GM18505 (cell line): ENCODE results near the gene KTN1.

Source experiments
- ATAC-seq: cut with Tn5 transposase; IDR thresholded peaks from one replicate; pipeline ENCODE4 v1.9.1; 2021; ENCODE audit not compliant: unreplicated experiment
- POLR2A ChIP-seq: IDR thresholded peaks from 4 replicates; pipeline ENCODE4 v1.6.1; 2011; ENCODE audit warnings: borderline replicate concordance; ENCODE audit not compliant: insufficient read depth, insufficient read length; ENCODE audit errors: extremely low read depth

Gene KTN1

DNA sequence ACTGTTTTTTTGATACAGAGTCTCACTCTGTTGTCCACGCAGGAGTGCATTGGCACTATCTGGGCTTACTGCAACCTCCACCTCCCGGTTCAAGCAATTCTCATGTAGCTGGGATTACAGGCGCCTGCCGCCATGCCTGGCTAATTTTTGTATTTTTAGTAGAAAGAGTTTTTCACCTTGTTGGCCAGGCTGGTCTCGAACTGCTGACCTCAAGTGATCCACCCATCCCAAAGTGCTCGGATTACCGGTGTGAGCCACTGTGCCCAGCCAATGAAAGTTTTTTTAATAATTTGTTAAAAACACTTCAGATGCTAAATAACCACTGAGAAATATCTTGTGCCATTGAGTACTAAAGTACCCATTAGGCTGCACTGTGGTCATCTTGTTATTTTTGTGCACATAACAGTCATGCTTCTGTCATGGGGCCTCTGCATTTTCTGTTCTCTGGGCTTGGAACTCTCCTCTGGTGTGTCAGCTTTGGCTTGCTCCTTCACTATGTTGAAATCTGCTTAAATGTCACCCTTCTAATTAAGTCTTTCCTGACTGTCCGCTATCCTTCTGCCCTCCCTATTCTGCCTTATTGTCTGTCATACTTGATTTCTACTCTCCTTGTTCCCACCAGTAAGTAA, 105.1 kb downstream of the KTN1 start:
- no peak for ATAC-seq
- no peak for TF ChIP-seq POLR2A

DNA sequence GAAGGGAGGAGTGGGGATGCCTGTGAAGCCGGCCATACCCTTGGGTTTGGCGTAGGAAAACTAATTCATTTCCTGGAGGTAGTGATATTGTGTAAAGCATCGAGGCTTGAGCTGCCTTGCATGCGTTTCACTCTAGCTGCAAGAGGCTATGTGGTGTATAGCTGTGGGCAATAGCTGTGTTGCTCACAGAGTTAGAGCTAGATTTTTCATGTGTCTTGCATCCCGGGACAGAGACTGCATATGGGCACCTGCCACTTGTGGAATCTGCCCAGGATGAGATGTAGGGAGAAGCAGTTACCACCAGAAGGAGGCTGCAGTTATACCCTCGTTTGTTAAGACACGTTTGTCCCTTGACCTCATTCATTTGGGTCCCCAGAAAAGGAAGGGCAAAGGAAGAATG, 106.7 kb downstream of the KTN1 start:
- TF ChIP-seq POLR2A, result no peak
- no peak for ATAC-seq

DNA sequence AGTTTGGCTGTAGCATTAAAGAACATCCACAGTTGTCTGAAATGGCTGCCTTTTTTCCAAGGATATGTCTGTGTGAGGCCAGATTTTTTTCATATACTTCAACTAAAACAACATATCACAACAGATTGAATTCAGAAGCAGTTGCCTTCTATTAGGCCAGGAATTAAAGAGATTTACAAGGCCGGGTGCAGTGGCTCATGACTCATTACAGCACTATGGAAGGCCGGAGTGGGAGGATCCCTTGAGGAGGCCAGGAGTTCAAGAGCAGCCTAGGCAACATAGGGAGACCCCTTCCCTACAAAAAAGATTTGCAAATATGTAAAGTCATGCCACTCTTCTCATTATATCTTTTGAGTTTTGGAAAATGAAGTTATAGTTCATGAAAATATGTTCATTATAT, 108.6 kb downstream of the KTN1 start:
- no peak for ATAC-seq
- TF ChIP-seq POLR2A, result no peak

DNA sequence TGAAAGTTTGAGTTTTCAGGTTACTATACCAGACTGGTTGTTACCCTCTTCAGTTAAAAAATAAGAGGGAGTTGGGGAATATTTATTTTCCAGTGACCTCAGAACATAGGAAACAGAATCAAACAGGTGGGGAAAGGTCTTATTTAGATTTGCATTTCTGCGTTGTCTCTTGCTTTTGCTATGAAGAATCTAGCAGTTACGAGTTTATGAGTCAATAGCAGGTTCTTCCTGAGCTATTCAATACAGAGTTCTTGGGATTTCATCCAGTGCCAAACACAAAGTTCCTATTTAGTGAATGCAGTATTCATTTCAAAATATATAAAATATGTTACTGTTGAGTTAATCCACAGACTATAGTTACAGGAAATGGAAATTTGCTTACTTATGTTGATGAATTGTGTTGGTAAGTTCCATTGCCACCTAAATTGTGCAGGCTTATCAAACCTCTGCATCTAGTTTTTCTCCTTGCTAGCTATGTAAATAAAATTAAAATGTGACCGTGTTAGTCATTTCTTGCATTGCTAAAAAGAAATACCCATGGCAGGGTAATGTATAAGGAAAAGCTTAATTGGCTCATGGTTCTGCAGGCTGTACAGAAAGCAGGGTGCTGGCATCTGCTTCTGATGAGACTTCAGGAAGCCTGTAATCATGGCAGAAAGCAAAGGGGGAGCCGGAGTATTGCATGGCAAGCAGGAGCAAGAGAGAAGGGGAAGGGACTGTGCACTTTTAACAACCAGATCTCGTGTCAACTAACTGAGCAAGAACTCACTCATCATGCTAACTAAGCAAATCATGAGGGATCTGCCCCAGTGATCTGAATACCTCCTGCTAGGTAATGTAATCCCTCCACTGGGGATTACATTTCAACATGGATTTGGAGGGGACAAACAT, 110.2 kb downstream of the KTN1 start:
- no peak for ATAC-seq
- TF ChIP-seq POLR2A, result no peak

DNA sequence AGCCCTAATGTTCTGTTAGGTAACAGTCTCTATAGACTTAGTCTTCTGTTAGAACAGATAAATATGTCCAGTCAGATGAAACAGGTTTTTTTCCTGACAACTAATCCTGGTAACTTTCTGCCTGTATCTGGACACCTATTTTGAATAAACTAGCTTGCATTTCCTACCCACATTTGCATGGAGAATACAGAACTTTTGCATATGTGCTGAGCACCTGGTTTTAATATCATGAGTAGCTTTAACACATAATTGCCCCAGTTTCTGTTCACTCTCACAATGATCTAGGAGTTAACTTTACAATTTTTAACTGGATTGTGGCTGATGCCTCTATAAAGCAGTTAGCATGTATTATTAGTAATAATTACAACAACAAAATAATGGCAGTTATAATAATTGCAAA, 111.7 kb downstream of the KTN1 start:
- no peak for ATAC-seq
- TF ChIP-seq POLR2A, result no peak

DNA sequence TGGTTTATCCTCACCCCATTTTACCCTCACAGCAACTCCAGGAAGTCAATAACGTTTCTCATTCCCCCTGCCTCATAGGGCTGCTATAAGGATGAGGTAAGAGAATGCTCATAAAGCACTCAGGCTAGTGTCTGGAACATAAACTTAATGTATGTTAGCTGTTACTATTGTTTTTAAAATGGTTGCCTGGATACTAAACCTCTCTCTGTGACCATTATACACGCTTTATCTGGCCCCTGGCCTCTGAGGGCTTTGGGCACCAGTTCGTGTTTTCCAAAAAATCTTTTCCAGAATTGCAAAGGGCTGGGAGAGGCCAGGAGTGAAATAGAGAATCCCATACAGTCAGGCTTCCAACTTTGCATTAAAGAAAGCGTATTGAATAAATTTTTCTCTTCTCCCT, 113.9 kb downstream of the KTN1 start:
- no peak for TF ChIP-seq POLR2A
- ATAC-seq, result no peak

DNA sequence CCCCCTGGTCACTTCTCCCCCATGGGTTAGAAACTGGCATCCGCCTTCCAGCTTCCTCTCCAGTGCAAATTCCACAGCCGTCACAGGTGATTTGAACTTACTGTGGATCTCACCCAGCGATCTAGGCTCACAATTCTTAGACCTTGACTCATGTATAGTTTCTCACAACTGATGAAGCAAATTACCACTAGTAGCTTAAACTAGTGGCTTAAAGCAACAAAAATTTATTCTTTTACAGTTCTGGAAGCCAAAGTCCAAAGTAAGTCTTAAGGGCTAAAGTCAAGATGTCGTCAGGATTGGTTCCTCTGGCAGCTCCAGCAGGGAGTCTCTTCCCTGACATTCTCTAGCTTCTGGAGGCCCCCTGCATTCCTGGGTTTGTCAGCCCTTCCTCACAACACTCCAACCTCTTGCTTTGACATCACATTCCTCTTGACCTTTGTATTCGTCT, 117.4 kb downstream of the KTN1 start:
- TF ChIP-seq POLR2A, result no peak

DNA sequence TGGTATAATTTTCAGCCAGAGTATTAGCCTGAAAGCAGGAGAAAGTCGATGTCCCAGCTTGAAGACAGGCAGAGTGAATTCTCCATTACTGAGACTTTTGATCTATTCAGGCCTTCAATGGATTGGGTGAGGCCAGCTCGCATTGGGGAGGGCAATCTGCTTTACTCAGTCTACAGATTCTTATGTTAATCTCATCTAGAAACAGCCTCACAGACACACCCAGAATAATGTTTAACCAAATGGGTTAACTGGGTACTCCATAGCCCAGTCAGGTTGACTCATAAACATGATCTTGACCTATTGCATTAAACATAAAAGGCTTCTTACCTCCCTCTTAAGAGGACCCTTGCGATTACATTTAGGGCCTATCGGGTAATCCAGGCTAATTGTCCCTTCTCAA, 118.0 kb downstream of the KTN1 start:
- no peak for TF ChIP-seq POLR2A
- no peak for ATAC-seq

More for the DNA sequence above, 117.4 kb downstream of the KTN1 start:
- no peak for ATAC-seq

DNA sequence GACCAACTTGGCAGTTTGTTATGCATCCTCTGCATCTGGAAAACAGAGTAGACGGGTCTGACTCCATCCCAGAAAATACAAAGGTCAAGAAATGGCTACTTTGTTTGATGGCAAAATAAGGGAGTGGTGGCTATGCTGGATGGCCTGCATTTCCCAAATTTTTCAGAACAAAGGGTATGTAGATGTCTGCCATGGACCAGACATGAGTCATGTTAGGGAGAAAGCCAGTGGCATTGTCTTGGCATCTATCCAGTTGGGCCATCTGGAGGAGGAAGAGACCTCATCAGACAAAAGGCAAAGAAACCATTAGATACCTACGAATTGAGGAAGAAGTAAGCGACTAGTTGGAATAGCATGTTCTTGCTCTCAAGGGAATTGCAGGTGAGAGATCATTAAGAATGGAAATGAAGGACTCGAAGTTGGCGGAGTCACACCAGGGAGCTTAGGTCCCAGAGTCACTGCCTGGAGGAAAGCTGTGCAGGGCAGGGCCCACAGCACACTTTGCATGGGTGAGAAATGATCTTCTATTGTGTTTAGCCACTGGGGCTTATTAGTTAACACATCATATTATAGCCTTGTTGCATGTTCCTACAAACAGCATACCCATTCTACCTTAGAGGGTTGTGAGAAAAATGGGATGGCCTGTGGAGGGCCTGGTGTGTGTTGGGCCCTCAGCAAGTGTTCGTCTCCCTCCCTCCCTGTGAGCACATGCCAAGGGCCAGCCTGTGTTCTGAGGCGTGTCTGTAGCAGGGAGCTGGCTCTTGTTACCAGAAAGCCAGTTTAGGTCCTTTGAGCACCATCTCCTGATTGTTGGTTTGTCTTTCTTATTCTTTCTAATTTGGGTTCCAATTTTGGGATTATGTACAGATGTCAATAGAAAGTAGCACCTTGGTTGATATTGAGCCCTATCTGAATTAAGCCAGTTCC, 119.4 kb downstream of the KTN1 start:
- no peak for TF ChIP-seq POLR2A
- no peak for ATAC-seq

DNA sequence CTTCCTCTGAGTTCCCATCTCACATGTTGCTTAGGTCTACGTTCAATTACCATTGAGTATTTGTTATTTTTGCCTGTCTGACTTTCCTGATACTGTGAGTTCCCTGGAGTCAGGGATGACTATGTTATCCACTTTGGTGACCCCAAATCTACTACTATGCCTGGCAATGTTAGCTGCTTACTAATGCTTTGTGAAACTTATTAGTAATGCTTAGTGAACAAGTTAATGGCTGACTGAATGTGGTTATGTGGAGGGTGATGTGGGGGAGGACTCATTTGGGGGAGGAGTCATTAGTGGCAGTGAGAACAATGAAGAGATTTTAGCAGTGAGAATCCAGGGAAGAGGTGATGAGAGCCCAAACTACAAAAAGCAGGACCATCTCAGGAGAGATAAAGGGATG, 121.6 kb downstream of the KTN1 start:
- ATAC-seq, result peak; percentile 96
- no peak for TF ChIP-seq POLR2A

DNA sequence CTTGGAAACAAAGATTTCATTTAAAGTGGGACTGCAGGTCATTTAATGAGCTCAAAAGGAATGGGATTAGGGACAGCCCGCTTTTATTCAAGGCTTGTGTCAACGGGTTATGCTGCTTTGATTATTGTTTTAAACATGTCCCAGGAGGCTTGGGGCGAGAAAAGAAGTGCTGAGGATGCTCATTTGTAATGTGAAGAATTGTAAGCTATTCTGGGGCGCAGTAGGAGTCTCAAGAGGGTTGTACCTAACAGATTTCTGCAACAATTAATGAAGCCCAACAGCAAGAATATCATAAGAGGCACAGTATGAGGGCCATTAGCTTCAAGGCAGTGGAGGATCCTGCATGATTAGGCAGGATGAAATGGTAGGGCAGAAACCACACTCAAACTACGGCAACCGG, 122.5 kb downstream of the KTN1 start:
- TF ChIP-seq POLR2A, result no peak
- no peak for ATAC-seq

DNA sequence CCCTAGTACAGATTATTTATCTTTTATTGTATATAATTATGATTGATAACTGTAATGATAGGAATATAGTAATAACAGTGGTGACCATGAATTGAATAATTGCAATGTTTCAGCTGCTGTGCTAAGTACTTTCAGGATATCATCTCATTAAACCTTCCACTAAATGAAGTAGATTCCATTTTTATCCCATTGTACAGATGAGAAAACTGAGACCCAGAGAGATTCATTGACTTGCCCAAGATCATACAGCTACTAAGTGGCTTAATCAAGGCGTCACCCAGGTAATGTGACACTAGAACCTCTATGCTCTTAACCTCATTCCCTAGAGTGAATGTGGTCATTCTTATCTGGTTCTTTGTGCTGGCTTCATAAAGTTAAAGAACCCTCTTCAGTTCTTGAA, 124.6 kb downstream of the KTN1 start:
- ATAC-seq, result no peak
- TF ChIP-seq POLR2A, result no peak
